ENCODE measurements around the gene PTPRM.
A peak's percentile ranks its signal among the peaks of the same experiment; 100 is the strongest.

PTPRM gene

DNA sequence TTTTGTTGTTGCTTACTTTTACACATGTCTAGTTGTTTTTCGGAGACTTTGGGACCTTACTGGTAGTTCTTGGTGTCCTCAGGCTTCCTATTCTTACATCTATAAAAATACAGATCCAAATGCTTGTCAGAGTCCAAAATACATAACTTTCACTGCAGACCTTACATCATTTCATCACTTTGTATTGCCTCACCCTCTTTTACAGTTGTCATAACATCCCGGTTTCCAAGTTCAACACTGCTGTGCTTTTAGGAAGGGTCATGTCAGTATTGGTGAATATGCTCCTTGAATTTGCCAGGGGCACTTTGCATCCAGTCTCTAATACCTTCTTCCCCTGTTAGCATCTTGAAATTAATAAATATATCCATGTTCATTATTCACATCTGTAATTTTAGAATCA, 523.9 kb downstream of the PTPRM start:
- DNase-seq (ENCODE audit: low read depth in 2 of 2): peak; percentile 33 to 63
- TF ChIP-seq, protein P1, sequence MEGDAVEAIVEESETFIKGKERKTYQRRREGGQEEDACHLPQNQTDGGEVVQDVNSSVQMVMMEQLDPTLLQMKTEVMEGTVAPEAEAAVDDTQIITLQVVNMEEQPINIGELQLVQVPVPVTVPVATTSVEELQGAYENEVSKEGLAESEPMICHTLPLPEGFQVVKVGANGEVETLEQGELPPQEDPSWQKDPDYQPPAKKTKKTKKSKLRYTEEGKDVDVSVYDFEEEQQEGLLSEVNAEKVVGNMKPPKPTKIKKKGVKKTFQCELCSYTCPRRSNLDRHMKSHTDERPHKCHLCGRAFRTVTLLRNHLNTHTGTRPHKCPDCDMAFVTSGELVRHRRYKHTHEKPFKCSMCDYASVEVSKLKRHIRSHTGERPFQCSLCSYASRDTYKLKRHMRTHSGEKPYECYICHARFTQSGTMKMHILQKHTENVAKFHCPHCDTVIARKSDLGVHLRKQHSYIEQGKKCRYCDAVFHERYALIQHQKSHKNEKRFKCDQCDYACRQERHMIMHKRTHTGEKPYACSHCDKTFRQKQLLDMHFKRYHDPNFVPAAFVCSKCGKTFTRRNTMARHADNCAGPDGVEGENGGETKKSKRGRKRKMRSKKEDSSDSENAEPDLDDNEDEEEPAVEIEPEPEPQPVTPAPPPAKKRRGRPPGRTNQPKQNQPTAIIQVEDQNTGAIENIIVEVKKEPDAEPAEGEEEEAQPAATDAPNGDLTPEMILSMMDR (IDR thresholded peaks at IDR 0.05; ENCODE audit: low read depth, low read length): no peak
- no peak overlapping the region for H3K4me3 ChIP-seq (replicated peaks in 1 of 2; ENCODE audit: low read depth in 2 of 2, low read length in 2 of 2)

DNA sequence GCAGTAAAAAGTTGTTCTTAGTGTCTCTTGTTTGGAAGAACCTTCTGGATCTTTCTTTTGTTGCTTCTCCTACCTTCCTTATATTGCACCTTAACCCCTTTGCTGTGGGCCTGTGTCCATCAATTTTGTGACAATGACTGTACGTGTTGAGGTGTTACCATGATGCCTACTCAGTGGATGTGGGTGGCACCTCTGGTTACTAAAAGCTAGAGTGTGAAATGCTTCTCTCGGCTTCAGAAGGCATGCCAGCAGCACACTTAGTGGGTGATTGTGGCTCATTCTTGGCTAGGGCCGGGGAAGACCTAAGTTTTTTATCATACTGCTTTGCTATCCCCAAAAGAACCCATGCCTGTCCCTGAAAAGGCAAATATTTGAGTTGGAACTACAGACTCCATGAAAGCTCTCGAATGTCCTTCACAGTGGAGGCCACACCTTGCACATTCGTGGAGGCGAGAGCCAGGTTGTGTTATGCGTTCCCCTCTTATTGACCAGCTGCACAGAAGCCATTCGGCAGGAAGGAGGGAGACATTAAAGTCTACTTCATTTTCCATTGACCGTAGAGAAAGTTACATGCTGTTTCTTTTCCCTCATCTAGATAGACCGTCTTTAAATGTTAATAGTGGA, 528.9 kb downstream of the PTPRM start:
- no peak for DNase-seq (ENCODE audit: low read depth in 2 of 2)
- TF ChIP-seq, protein P1 (IDR thresholded peaks at IDR 0.05; ENCODE audit: low read depth, low read length): no peak
- H3K4me3 ChIP-seq (replicated peaks in 1 of 2; ENCODE audit: low read depth in 2 of 2, low read length in 2 of 2): no peak overlapping the region

DNA sequence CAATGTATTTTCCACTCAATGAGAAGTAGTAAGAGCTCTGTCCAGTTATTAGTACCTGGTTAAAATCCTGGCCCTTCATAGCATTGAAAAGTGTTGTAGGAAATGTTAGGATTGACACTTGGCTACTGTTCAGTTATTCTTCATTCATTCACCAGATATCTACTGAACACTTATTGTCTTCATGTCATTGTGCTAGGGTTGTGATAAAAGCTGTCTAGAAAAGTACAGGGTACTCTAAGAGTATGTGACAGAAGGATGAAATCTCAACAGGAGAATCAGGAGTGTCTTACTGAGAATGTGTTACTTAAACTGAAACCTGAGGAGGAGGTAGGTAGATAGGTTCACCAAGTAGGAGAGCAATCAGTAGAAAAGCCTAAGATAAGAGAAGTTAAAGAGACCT, 530.3 kb downstream of the PTPRM start:
- H3K4me3 ChIP-seq (replicated peaks in 1 of 2; ENCODE audit: low read depth in 2 of 2, low read length in 2 of 2): no peak overlapping the region
- TF ChIP-seq, protein P1 (IDR thresholded peaks at IDR 0.05; ENCODE audit: low read depth, low read length): no peak
- DNase-seq (ENCODE audit: low read depth in 2 of 2): no peak

DNA sequence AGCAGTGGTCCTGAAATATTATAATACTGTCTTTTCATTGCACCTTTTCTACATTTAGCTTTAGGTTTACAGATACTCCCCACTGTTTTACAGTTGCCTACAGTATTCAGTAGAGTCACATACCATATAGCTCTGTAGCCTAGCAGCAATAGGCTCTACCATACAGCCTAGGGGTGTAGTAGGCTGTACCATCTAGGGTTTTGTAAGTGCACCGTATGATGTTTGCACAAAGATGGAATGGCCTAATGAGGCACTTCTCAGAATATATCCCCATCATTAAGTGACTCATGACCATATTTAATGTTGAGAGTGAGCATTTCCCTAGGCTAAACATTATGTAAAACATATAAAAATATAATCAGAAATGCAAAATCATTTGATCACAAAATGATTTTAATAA, 530.8 kb downstream of the PTPRM start:
- DNase-seq (ENCODE audit: low read depth in 2 of 2): no peak
- TF ChIP-seq, protein P1 (IDR thresholded peaks at IDR 0.05; ENCODE audit: low read depth, low read length): no peak

DNA sequence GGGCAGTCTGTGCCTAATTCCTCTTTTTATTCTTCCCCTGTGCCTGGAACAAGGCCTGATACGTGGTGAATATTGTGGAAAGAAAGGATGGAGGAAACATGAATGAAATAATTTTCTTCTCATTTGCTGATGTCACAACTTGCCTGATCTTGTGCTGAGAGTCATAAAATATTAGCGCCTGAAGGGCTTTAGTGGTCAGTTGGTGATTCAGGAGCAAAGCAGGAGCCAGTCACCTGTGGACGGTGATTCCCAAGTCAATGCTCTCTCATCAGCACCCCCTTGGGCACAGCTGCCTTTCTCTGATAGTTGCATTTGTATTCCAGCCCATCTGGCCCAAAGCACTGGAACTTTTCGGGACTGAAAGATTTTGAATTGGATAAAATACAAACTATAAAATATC, 539.5 kb downstream of the PTPRM start:
- H3K4me3 ChIP-seq (replicated peaks in 1 of 2; ENCODE audit: low read depth in 2 of 2, low read length in 2 of 2): no peak overlapping the region
- DNase-seq (ENCODE audit: low read depth in 2 of 2): no peak
- TF ChIP-seq, protein P1 (IDR thresholded peaks at IDR 0.05; ENCODE audit: low read depth, low read length): no peak

More for the DNA sequence above, 530.8 kb downstream of the PTPRM start:
- no peak overlapping the region for H3K4me3 ChIP-seq (replicated peaks in 1 of 2; ENCODE audit: low read depth in 2 of 2, low read length in 2 of 2)

DNA sequence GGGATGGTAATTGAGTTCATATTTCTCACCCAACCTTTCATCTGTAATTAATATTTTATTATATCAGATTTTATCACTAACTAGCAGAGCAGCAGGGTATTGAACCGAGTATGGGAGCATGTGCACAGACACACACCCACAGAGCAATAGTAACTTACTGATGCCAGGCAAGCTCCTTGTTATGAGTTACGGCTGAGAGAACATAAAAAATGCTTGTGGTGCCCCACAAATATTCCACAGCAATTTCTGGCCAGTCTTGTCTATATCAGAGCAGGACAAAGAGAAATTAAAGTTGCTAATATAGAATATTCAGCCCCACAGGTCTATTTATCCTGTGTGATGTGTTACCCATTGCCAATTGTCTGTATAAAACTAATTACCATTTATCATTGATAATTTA, 540.3 kb downstream of the PTPRM start:
- no peak for DNase-seq (ENCODE audit: low read depth in 2 of 2)
- H3K4me3 ChIP-seq (replicated peaks in 1 of 2; ENCODE audit: low read depth in 2 of 2, low read length in 2 of 2): no peak overlapping the region
- TF ChIP-seq, protein P1 (IDR thresholded peaks at IDR 0.05; ENCODE audit: low read depth, low read length): no peak

DNA sequence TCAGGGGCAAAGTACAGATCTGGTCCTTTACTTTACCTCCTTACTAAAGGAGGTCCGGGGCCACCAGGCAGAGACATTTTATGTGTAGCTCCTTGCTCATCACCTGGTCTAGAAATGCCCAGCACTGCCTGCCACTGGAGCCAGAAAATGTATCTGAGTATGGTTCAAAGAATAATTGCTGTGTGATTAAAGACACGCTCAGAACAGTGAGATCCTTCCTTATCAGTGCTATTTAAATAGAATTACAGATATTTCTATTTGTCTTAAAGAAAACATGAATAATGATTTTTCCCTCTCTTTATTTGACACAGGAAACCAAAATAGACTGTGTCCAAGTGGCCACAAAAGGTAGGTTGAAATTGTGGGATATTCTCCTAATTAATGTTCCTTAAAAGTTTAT, 547.4 kb downstream of the PTPRM start:
- TF ChIP-seq, protein P1 (IDR thresholded peaks at IDR 0.05; ENCODE audit: low read depth, low read length): no peak
- no peak for DNase-seq (ENCODE audit: low read depth in 2 of 2)
- no peak overlapping the region for H3K4me3 ChIP-seq (replicated peaks in 1 of 2; ENCODE audit: low read depth in 2 of 2, low read length in 2 of 2)
